GM12873 (cell line): ENCODE data around the gene KCND2.

ENCODE experiments used
- TF ChIP-seq, protein P1 (sequence below): IDR thresholded peaks from 2 replicates; pipeline ENCODE4 v1.5.1; 2012; ENCODE audit warnings: low read depth, mild to moderate bottlenecking, moderate library complexity, low read length, control low read depth; ENCODE audit not compliant: insufficient read depth; ENCODE audit errors: missing control alignments

KCND2 gene

GRCh38 chr7:120480930-120481329 is 208.0 kb downstream of the KCND2 start:
- TF ChIP-seq, protein P1, sequence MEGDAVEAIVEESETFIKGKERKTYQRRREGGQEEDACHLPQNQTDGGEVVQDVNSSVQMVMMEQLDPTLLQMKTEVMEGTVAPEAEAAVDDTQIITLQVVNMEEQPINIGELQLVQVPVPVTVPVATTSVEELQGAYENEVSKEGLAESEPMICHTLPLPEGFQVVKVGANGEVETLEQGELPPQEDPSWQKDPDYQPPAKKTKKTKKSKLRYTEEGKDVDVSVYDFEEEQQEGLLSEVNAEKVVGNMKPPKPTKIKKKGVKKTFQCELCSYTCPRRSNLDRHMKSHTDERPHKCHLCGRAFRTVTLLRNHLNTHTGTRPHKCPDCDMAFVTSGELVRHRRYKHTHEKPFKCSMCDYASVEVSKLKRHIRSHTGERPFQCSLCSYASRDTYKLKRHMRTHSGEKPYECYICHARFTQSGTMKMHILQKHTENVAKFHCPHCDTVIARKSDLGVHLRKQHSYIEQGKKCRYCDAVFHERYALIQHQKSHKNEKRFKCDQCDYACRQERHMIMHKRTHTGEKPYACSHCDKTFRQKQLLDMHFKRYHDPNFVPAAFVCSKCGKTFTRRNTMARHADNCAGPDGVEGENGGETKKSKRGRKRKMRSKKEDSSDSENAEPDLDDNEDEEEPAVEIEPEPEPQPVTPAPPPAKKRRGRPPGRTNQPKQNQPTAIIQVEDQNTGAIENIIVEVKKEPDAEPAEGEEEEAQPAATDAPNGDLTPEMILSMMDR: no peak

- TF ChIP-seq, protein P1: no peak
Observed at GRCh38 chr7:120486164-120486563, 213.2 kb downstream of the KCND2 start.

GRCh38 chr7:120502132-120502531 is 229.2 kb downstream of the KCND2 start:
- TF ChIP-seq, protein P1: no peak

- TF ChIP-seq, protein P1: no peak
Observed at GRCh38 chr7:120502825-120503224, 229.8 kb downstream of the KCND2 start.

DNA sequence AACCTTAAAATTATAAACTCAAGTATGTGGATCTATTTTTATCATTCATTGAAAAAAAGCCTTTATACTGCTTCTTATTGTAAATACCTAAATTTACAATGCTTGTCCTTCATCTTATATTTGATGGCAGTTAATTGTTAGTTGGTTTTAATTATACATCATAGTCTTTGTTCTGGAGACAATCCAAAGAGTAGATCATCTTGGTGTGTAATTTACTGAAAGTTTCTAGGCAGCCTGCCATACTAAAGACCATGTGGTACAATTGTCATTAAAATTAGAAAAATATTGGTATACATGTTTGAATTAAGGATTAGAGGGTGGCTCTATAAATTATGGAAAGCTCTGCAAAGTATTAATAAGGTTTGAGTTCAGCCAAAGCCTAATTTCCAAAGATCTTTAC is 231.4 kb downstream of the KCND2 start:
- TF ChIP-seq, protein P1: no peak

GRCh38 chr7:120505770-120506169 is 232.8 kb downstream of the KCND2 start:
- TF ChIP-seq, protein P1: no peak

DNA sequence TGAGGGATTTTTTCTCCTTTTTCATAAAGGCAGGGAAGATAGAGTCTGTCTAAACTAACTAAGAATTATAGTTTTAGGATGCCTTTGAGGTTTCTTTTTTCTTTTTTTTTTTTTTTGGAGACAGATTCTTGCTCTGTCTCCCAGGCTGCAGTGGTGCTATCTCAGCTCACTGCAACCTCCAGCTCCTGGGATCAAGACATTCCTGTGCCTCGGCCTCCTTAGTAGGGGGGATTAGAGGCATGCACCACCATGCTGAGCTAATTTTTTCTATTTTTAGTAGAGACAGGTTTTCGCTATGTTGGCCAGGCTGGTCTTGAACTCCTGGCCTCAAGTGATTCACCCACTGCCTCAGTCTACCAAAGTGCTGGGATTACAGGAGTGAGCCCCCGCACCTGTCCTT is 239.7 kb downstream of the KCND2 start:
- TF ChIP-seq, protein P1: no peak
